Measurements from ENCODE around the gene DDX59.

DNA sequence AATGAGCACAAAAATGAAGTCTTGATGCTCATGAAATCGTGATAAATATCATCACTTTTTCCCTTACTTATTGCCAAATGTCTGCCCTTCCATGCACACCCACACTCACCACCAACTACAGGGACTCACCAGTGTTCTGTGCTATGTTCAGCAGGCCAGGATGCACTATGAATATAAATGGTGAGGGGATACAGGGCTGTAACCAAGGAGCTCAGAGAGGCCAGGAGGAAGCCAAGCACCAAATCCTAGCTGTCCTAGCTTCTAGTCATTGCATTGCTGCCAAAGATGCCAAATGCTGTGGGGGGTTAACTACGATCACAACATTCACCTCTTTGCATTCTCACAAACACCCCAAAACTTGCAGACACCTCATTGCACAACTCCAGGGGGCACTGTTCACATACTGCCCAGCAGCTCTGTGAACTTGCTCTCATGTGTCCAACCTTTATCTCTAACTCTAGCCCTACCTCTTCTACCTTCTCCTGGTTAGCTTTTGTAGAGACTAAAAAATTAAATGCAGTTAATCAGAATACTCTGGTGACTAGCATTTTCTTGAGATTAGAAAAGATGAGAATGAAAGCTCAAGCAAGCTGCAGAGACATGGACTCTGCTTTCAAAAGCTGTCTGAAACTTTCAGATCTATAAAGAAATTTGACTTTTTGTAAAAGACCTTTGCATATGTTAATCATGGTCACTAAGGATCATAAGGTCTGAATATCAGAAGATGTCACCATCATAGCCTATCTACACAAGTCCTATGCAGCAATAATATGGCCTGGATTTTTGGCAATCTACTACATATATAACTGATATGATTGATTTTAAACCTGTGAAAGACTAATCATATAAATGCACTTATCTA lies 35.2 kb downstream of the DDX59 start:
- no peak for TF ChIP-seq YY1 (IDR thresholded peaks at IDR 0.05; ENCODE audit: insufficient read depth, insufficient read length)
- TF ChIP-seq SUZ12 (IDR thresholded peaks at IDR 0.05; ENCODE audit: extremely low read depth, insufficient read depth, insufficient read length), result no peak
